MG63 (cell line): ENCODE measurements around the gene LRRK2. TPM values are rescaled to one million over a fixed set of nuclear protein-coding genes. Genes with fewer than 3 reads are reported as not detected.
"Not testable (repeated sequence)": the region's sequence is repeated elsewhere in the genome, so short reads cannot be mapped to it uniquely, and the experiment has no call there.

ENCODE experiments used
- DNase-seq: peaks from one replicate; pipeline ENCODE4 v3.0.0-alpha.2; 2020
- H3K27me3 ChIP-seq: fragments of 250-450 bp; sonication (Bioruptor Pico); 2 replicates; pipeline ENCODE4 v1.5.1; 2020; ENCODE audit warnings: mild to moderate bottlenecking, moderate library complexity
- H3K36me3 ChIP-seq: fragments of 250-450 bp; sonication (Bioruptor Pico); 2 replicates; pipeline ENCODE4 v1.5.1; 2020; ENCODE audit warnings: mild to moderate bottlenecking, moderate library complexity
- H3K4me3 ChIP-seq: fragments of 250-450 bp; sonication (Bioruptor Pico); 2 replicates; pipeline ENCODE4 v1.5.1; 2020; ENCODE audit warnings: mild to moderate bottlenecking, moderate library complexity
- H3K9me3 ChIP-seq: fragments of 250-450 bp; sonication (Bioruptor Pico); 2 replicates; pipeline ENCODE4 v1.5.1; 2020; ENCODE audit warnings: mild to moderate bottlenecking, moderate library complexity
- total RNA-seq: library from RNA; depleted of rRNA; stranded (reverse); fragments of >200 nt; shearing (Covaris generic); gene quantifications from 2 replicates; pipeline ENCODE4 v1.2.3, GENCODE V29; 2014; ENCODE audit warnings: low replicate concordance

The LRRK2 gene
- total RNA-seq, 1 experiment from 2014 or later, result 0.76 TPM

DNA sequence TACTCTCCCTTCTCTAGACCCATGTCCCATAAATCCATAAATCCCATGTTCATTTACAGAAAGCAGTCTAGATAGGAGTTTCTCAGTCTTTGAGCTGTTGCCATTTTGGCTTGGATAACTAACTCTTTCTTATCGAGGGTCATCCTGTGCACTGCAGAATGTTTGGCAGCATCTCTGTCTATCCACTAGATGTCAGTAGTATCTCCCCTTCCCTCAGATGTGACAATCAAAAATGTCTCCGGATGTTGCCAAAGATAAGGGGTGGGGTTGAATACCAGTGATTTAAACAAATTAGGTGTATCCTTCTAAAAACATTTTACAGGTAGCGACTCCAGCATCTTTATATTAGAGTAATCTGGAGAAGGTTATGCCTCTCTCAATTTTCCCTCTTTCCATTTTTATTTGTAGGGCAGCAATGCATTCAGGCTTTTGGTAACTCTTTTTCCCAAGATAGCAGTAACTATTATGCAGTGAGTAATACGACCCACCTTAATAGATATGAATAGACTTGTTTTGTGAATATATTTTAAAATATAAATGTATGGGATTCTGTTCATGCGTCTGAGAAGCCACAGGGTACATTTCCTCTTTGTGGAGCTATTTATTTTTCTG is 100.7 kb downstream of the LRRK2 start:
- peaks cover 7% of the 10 kb centered on the region for H3K9me3 ChIP-seq
- no peak overlapping the region for H3K4me3 ChIP-seq
- H3K27me3 ChIP-seq, result no peaks in the 10 kb centered on the region
- no peaks in the 10 kb centered on the region for H3K36me3 ChIP-seq
- no peak for DNase-seq

- no peaks in the 10 kb centered on the region for H3K36me3 ChIP-seq
- DNase-seq, result no peak
- peaks cover 11% of the 10 kb centered on the region for H3K9me3 ChIP-seq
- no peaks in the 10 kb centered on the region for H3K27me3 ChIP-seq
- H3K4me3 ChIP-seq, result no peak overlapping the region
These were observed 102.7 kb downstream of the LRRK2 start for GRCh38 chr12:40327535-40327934.

DNA sequence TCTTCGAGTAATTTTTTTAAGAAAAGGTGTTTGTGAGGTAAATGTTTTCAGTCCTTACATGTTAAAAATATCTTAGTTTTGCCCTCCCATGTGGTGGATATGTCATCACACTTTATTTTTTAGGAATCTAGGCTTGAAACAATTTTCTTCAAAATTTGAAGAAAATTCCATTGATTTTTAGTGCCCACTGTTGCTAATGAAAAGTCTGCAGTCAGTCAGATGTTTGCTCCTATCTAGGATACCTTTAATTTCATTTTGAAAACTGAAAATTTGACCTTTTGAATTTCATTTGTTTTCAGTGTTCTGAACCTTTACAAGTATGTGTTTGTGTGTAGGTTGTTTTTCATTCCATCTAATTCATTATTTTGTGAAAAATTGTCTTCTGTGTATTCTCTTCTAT is 105.4 kb downstream of the LRRK2 start:
- DNase-seq, result no peak
- H3K4me3 ChIP-seq, result no peak overlapping the region

GRCh38 chr12:40331886-40332285 is 107.1 kb downstream of the LRRK2 start:
- Histone ChIP-seq H3K4me3 (no peak overlapping the region), H3K36me3 (no peaks in the 10 kb centered on the region), H3K9me3 (peaks cover 11% of the 10 kb centered on the region), H3K27me3 (no peaks in the 10 kb centered on the region)
- DNase-seq, result no peak

More for the DNA sequence above, 105.4 kb downstream of the LRRK2 start:
- Histone ChIP-seq H3K27me3 (no peaks in the 10 kb centered on the region), H3K36me3 (no peaks in the 10 kb centered on the region), H3K9me3 (peaks cover 11% of the 10 kb centered on the region)

DNA sequence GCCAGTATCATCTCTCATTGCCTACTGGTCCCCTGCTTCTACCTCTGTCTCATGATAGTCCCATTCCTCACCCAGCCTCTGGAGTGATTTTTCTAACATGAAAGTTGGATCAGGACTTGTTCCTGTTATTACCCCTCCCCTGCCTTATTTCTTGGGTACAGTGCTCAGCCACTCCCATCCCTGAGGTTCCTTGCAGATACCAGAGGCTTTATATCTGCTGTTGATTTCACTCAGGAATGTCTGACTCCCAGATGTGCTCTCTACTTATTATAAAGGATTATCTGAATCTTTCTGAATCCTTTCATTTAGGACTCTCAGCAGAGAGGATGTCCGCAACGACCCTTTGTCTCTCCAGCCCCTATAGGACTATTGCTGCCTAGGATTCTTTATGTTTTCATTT is 111.2 kb downstream of the LRRK2 start:
- no peak for DNase-seq
- Histone ChIP-seq H3K36me3 (no peaks in the 10 kb centered on the region), H3K27me3 (no peaks in the 10 kb centered on the region), H3K4me3 (no peak overlapping the region), H3K9me3 (no peaks in the 10 kb centered on the region; the same call in 1 of the 2 replicates)

DNA sequence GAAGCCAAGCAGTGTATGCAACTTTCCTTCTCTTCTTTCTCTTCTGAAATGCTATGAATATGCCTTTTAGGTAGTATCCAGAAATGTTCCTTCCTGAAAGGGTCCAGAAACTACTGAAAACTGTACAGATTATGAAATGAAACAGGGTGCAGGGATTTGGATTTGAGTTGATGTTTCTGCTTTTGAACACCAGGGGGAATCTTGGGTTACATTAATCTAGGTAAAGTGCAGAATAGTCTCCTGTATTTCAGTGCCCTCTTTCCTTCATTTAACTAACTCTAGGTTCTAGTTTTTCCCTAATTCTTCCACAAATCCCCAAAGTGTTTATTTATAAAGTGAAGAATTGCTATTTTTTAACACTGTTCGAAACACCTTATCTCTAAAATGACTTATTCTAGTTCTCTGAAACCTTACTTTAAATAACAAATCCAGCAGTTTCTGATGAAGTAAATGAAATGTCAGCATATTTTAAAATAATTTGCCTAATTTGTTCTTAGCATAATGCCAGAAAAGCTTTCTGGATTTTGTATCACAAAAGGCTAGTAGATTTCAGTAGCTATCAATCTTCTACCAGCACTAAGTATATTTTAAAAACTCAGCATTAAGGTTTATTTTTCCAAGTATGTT is 111.9 kb downstream of the LRRK2 start:
- Histone ChIP-seq H3K9me3 (no peaks in the 10 kb centered on the region), H3K27me3 (no peaks in the 10 kb centered on the region), H3K36me3 (no peaks in the 10 kb centered on the region), H3K4me3 (no peak overlapping the region)
- no peak for DNase-seq

DNA sequence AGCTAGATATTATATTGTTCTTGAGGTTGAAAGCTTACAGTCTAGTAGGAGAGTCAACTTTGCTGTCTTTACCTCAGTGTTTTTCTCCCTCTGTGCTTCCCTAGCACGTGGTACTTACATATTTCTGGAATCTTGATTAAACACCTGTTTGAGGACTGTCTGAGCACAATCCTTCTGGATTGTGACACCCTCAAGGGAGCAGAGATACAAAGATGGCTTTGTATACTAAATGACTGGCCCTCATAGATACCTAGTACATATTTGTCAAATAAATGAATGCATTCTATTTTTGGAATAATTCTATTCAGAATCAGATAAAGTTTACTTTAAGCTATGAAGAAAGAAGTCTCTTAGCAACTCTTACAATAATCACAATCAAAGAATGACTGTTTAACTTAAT is 113.3 kb downstream of the LRRK2 start:
- Histone ChIP-seq H3K36me3 (no peaks in the 10 kb centered on the region), H3K4me3 (no peak overlapping the region), H3K9me3 (no peaks in the 10 kb centered on the region), H3K27me3 (no peaks in the 10 kb centered on the region)
- DNase-seq, result no peak

GRCh38 chr12:40338621-40339020 is 113.8 kb downstream of the LRRK2 start:
- H3K36me3 ChIP-seq, result no peaks in the 10 kb centered on the region
- no peaks in the 10 kb centered on the region for H3K27me3 ChIP-seq
- DNase-seq, result no peak
- H3K4me3 ChIP-seq, result no peak overlapping the region
- no peaks in the 10 kb centered on the region for H3K9me3 ChIP-seq

GRCh38 chr12:40342010-40342409 is 117.2 kb downstream of the LRRK2 start:
- no peak for DNase-seq
- Histone ChIP-seq H3K27me3 (no peaks in the 10 kb centered on the region), H3K36me3 (no peaks in the 10 kb centered on the region), H3K4me3 (no peak overlapping the region), H3K9me3 (no peaks in the 10 kb centered on the region)

DNA sequence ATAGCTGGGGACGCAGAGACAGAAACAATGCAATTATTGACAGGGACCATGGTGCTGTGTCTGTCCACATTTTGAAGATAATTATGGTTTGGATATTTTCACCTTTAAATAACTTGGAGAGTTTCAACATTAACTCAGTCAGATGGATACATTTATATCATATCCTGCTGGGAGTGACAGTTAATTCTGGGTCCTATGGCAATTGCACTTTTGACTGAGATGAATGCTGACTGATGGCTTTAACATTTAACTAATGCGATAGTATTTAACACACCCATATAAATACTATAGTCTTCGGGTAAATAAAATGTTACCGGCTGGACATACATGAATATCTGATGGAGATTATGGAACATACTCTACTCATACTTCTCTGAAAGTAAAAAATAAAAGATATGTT is 118.3 kb downstream of the LRRK2 start:
- no peak overlapping the region for H3K4me3 ChIP-seq
- no peaks in the 10 kb centered on the region for H3K36me3 ChIP-seq
- H3K27me3 ChIP-seq, result no peaks in the 10 kb centered on the region
- H3K9me3 ChIP-seq, result no peaks in the 10 kb centered on the region
- no peak for DNase-seq

- DNase-seq, result no peak
- Histone ChIP-seq H3K36me3 (no peaks in the 10 kb centered on the region), H3K4me3 (no peak overlapping the region), H3K9me3 (no peaks in the 10 kb centered on the region), H3K27me3 (no peaks in the 10 kb centered on the region)
These were observed 119.5 kb downstream of the LRRK2 start for GRCh38 chr12:40344312-40344711.

- Histone ChIP-seq H3K4me3 (no peak overlapping the region), H3K36me3 (no peaks in the 10 kb centered on the region), H3K9me3 (no peaks in the 10 kb centered on the region), H3K27me3 (no peaks in the 10 kb centered on the region)
- no peak for DNase-seq
These were observed 127.2 kb downstream of the LRRK2 start for GRCh38 chr12:40351976-40352375.

DNA sequence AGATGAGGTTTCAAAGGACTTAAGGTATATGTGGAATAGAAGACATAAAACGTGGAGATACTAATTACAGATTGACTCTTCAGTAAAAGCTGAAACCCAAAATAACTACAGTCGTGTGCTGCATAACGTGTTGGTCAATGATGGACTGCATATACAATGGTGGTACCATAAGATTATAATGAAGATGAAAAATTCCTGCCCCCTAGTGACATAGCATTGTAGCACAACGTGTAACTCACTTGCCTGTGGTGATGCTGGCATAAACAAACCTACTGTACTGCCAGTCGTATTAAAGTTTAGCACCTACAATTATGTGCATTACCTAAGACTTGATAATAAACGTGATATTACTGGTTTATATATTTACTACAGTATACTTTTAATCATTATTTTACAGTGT is 150.3 kb downstream of the LRRK2 start:
- Histone ChIP-seq H3K36me3 (no peaks in the 10 kb centered on the region), H3K4me3 (no peak overlapping the region), H3K9me3 (no peaks in the 10 kb centered on the region), H3K27me3 (no peaks in the 10 kb centered on the region)
- DNase-seq, result no peak

DNA sequence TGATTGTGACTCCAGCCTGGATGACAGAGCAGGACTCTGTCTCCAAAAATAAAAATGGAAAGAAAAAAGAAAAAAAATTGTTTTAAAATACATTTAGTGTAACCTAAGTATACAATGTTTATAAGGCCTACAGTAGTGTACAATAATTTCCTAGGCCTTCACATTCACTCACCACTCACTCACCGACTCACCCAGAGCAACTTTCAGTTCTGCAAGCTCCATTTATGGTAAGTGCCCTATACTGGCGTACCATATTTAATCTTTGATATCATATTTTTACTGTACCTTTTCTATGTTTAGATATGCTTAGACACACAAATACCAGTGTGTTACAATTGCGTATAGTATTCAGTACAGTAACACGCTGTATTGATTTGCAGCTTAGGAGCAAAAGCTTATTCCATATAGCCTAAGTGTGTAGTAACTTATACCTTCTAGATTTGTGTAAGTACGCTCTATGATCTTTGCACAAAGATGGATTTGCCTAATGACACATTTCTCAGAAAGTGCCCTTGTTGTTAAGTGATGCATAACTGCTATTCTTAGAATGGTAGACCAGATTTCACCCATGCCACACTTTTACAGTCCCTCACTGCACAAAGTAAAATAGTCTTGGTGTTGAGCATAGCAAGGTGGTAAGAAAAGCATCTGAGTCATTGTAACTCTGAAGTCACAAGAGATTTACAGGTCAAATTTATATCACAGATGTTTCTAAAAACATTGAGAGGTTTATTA is 151.9 kb downstream of the LRRK2 start:
- no peak for DNase-seq
- no peaks in the 10 kb centered on the region for H3K9me3 ChIP-seq
- no peaks in the 10 kb centered on the region for H3K36me3 ChIP-seq
- H3K4me3 ChIP-seq, result no peak overlapping the region
- no peaks in the 10 kb centered on the region for H3K27me3 ChIP-seq

DNA sequence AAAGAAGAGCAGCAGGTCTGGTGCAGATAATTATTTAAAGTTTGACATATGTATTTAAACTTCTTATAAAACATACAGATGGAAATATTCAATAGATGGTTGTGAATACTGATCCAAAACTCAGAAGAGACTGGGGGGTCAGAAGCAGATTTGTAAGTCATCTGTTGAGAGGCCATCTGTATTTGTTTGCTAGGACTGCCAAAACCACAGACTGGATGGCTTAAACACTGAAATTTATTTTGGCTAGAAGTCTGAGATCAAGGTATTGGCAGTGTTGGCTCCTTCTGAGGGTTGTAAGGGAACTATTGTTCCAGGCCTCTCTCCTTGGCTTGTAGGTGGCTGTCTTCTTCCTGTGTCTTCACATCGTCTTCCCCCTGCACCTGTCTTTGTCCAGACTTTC is 153.9 kb downstream of the LRRK2 start:
- H3K27me3 ChIP-seq, result no peaks in the 10 kb centered on the region
- no peaks in the 10 kb centered on the region for H3K36me3 ChIP-seq
- no peak overlapping the region for H3K4me3 ChIP-seq
- DNase-seq, result no peak
- H3K9me3 ChIP-seq, result no peaks in the 10 kb centered on the region

DNA sequence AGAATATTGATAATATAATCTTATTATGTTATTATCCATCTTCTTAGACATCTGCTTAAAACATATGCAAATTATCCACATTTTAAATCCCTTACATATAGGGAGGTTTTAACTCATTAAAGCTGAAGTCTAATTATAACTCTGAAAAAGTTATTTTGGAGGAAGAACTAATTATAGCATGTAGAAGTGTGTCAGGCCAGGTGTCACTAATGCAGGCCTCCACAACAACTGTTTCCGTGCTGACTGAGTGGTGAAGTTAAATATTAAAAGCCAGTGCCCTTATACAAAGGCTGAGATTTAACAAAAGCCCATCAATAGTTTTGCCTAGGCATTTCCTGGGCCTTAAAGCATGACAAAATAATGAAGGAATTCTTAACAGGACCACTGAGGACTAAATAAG is 157.4 kb downstream of the LRRK2 start:
- H3K36me3 ChIP-seq, result no peaks in the 10 kb centered on the region
- H3K9me3 ChIP-seq, result no peaks in the 10 kb centered on the region
- no peak for DNase-seq
- no peaks in the 10 kb centered on the region for H3K27me3 ChIP-seq
- no peak overlapping the region for H3K4me3 ChIP-seq

DNA sequence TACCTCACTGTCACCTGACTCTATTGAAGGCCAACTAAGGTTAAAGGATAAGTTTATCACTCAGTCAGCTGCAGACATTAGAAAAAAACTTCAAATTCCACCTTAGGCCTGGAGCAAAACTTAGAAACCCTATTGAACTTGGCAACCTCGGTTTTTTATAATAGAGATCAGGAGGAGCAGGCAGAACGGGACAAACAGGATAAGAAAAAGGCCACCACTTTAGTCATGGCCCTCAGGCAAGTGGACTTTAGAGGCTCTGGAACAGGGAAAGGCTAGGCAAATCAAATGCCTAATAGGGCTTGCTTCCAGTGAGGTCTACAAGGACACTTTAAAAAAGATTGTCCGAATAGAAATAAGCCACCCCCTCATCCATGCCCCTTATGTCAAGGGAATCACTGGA is 162.5 kb downstream of the LRRK2 start:
- H3K36me3 ChIP-seq, DNase-seq, H3K4me3 ChIP-seq, H3K27me3 ChIP-seq, H3K9me3 ChIP-seq: not testable (repeated sequence)

DNA sequence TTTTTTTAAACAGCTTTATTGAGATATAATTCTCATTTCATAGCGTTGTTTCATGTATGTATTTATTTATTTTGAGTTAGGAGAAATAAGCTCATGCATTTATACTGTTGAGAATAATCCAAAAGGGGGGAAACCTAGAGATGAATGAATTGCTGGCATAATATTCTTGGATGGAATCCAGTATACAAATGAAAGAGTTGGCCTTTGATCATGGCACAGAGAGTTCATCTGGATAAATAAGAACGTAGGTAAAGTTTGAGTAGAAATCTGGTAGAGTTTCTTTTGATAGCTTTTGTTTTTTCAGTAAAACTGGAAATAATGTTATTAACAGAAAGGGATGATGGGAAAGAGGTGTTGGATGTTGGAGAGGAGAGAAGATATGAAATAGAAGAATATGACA is 166.2 kb downstream of the LRRK2 start:
- no peaks in the 10 kb centered on the region for H3K36me3 ChIP-seq
- no peak overlapping the region for H3K4me3 ChIP-seq
- H3K27me3 ChIP-seq, result no peaks in the 10 kb centered on the region
- DNase-seq, result no peak
- H3K9me3 ChIP-seq, result no peaks in the 10 kb centered on the region
